ENCODE results near the gene TTC29. TPM values are rescaled to one million over a fixed set of nuclear protein-coding genes. Genes with fewer than 3 reads are reported as not detected.

TTC29 gene
- total and polyA plus RNA-seq, 9 of the 15 experiments (the other 6 are each of a cell fraction or from before 2014, with no cell fraction given): 0.04 TPM; not detected in 8

- H3K9me1 ChIP-seq (ENCODE audit: control insufficient read depth, insufficient read depth, low read length): no peaks in the 10 kb centered on the region
- no peak overlapping the region for H3K27ac ChIP-seq (ENCODE audit: extremely low read depth, low read depth, low read length)
- H3K4me1 ChIP-seq (replicated peaks in 1 of 2; ENCODE audit: control insufficient read depth in 2 of 2, insufficient read depth in 2 of 2, low read length in 2 of 2): no peaks in the 10 kb centered on the region
- no peaks in the 10 kb centered on the region for H3K36me3 ChIP-seq (ENCODE audit: control insufficient read depth, insufficient read depth, low read length)
- ChIA-PET POLR2A (no interaction called here), CTCF (ENCODE audit: low intra/inter-chr PET ratio) (no interaction called here)
- BruUV-seq (replicated peaks): no TSS peak
- no peaks in the 10 kb centered on the region for H4K20me1 ChIP-seq (replicated peaks; ENCODE audit: control insufficient read depth, insufficient read depth, low read length)
- no peak overlapping the region for H3K4me2 ChIP-seq (ENCODE audit: insufficient read depth, low read length)
- in situ Hi-C loops (cut with MboI): no loop called here
- H2AFZ ChIP-seq (ENCODE audit: low read depth, low read length): no peak overlapping the region
- H3K9me3 ChIP-seq (replicated peaks; ENCODE audit: control insufficient read depth, insufficient read depth, low read depth, low read length): no peaks in the 10 kb centered on the region
- 6% methylated on average over 1 of the region's 1 CpG for WGBS (ENCODE audit: insufficient coverage, low coverage, missing lambda C conversion rate)
- H3K27me3 ChIP-seq (ENCODE audit: control insufficient read depth in 2 of 2, insufficient read depth in 2 of 2, low read length in 2 of 2): no peaks in the 10 kb centered on the region
- no peaks in the 10 kb centered on the region for H3K79me2 ChIP-seq (ENCODE audit: control insufficient read depth, insufficient read depth, low read length)
- ATAC-seq (no peak), DNase-seq (ENCODE audit: extremely low read depth in 1 of 4, low spot score in 3 of 4) (no peak), FAIRE-seq (no peak)
- no peak overlapping the region for H3K4me3 ChIP-seq
- intact Hi-C loops (cut with micrococcal nuclease): no loop called here
- TF ChIP-seq PCBP1 (IDR thresholded peaks at IDR 0.05; ENCODE audit: low read depth, low read length, poor library complexity, severe bottlenecking): no peak
- no peak for TF ChIP-seq RBM14 (IDR thresholded peaks at IDR 0.05; ENCODE audit: borderline replicate concordance, insufficient read depth, low read depth, low read length)
- no peak for TF ChIP-seq ZNF77 (CRISPR knock-in tag; IDR thresholded peaks at IDR 0.05)
- no peak for TF ChIP-seq ZFX (CRISPR knock-in tag; IDR thresholded peaks at IDR 0.05)
- no peak for TF ChIP-seq GABPA (tag; conservative IDR thresholded peaks at IDR 0.05; ENCODE audit: low read depth)
- no peak for TF ChIP-seq ZNF696 (CRISPR knock-in tag; conservative IDR thresholded peaks at IDR 0.05)
- TF ChIP-seq, protein P1, sequence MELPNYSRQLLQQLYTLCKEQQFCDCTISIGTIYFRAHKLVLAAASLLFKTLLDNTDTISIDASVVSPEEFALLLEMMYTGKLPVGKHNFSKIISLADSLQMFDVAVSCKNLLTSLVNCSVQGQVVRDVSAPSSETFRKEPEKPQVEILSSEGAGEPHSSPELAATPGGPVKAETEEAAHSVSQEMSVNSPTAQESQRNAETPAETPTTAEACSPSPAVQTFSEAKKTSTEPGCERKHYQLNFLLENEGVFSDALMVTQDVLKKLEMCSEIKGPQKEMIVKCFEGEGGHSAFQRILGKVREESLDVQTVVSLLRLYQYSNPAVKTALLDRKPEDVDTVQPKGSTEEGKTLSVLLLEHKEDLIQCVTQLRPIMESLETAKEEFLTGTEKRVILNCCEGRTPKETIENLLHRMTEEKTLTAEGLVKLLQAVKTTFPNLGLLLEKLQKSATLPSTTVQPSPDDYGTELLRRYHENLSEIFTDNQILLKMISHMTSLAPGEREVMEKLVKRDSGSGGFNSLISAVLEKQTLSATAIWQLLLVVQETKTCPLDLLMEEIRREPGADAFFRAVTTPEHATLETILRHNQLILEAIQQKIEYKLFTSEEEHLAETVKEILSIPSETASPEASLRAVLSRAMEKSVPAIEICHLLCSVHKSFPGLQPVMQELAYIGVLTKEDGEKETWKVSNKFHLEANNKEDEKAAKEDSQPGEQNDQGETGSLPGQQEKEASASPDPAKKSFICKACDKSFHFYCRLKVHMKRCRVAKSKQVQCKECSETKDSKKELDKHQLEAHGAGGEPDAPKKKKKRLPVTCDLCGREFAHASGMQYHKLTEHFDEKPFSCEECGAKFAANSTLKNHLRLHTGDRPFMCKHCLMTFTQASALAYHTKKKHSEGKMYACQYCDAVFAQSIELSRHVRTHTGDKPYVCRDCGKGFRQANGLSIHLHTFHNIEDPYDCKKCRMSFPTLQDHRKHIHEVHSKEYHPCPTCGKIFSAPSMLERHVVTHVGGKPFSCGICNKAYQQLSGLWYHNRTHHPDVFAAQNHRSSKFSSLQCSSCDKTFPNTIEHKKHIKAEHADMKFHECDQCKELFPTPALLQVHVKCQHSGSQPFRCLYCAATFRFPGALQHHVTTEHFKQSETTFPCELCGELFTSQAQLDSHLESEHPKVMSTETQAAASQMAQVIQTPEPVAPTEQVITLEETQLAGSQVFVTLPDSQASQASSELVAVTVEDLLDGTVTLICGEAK (IDR thresholded peaks at IDR 0.05): no peak
- TF ChIP-seq, protein P1 (CRISPR knock-in tag; IDR thresholded peaks at IDR 0.05): no peak
- TF ChIP-seq ZNF174 (CRISPR knock-in tag; IDR thresholded peaks at IDR 0.05): no peak
- TF ChIP-seq EHMT2 (IDR thresholded peaks at IDR 0.05): no peak
- TF ChIP-seq TBL1XR1 (IDR thresholded peaks at IDR 0.05; ENCODE audit: low read length in 2 of 2): no peak
- no peak for TF ChIP-seq HNRNPK (IDR thresholded peaks at IDR 0.05; ENCODE audit: low read depth, low read length, poor library complexity, severe bottlenecking)
- TF ChIP-seq ZNF311 (CRISPR knock-in tag; IDR thresholded peaks at IDR 0.05): no peak
- no peak overlapping the region for H3K9ac ChIP-seq (ENCODE audit: insufficient read depth in 1 of 2, low read depth in 2 of 2, low read length in 2 of 2)
These were observed 110.6 kb downstream of the TTC29 start for GRCh38 chr4:146835096-146835495.
